ENCODE measurements around the gene CBLC. TPM values are rescaled to one million over a fixed set of nuclear protein-coding genes. Genes with fewer than 3 reads are reported as not detected.

The CBLC gene
- polyA plus RNA-seq, 1 experiment, result not detected

GRCh38 chr19:44813841-44814470 lies 36.3 kb downstream of the CBLC start:
- peaks cover 7% of the 10 kb centered on the region for H3K36me3 ChIP-seq (ENCODE audit: control insufficient read depth, insufficient read depth, low read length)
- H3K27me3 ChIP-seq (ENCODE audit: control insufficient read depth, insufficient read depth, low read length), result no peaks in the 10 kb centered on the region
- CTCF ChIA-PET, result no interaction called here
- DNase-seq (ENCODE audit: low read depth), result no peak
- POLR2A ChIA-PET, result no interaction called here
- TF ChIP-seq, protein P1, sequence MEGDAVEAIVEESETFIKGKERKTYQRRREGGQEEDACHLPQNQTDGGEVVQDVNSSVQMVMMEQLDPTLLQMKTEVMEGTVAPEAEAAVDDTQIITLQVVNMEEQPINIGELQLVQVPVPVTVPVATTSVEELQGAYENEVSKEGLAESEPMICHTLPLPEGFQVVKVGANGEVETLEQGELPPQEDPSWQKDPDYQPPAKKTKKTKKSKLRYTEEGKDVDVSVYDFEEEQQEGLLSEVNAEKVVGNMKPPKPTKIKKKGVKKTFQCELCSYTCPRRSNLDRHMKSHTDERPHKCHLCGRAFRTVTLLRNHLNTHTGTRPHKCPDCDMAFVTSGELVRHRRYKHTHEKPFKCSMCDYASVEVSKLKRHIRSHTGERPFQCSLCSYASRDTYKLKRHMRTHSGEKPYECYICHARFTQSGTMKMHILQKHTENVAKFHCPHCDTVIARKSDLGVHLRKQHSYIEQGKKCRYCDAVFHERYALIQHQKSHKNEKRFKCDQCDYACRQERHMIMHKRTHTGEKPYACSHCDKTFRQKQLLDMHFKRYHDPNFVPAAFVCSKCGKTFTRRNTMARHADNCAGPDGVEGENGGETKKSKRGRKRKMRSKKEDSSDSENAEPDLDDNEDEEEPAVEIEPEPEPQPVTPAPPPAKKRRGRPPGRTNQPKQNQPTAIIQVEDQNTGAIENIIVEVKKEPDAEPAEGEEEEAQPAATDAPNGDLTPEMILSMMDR (IDR thresholded peaks at IDR 0.05; ENCODE audit: insufficient read depth, low read depth, low read length), result no peak
- no peak overlapping the region for H3K4me3 ChIP-seq (ENCODE audit: low read depth, low read length)

- ChIA-PET CTCF (no interaction called here), POLR2A (no interaction called here)
- peaks cover 7% of the 10 kb centered on the region for H3K36me3 ChIP-seq (ENCODE audit: control insufficient read depth, insufficient read depth, low read length)
- TF ChIP-seq, protein P1 (IDR thresholded peaks at IDR 0.05; ENCODE audit: insufficient read depth, low read depth, low read length), result no peak
- H3K4me3 ChIP-seq (ENCODE audit: low read depth, low read length), result no peak overlapping the region
- no peak for DNase-seq (ENCODE audit: low read depth)
- no peaks in the 10 kb centered on the region for H3K27me3 ChIP-seq (ENCODE audit: control insufficient read depth, insufficient read depth, low read length)
Measured at GRCh38 chr19:44814517-44814916, 36.8 kb downstream of the CBLC start.

- no peaks in the 10 kb centered on the region for H3K27me3 ChIP-seq (ENCODE audit: control insufficient read depth, insufficient read depth, low read length)
- no peak for DNase-seq (ENCODE audit: low read depth)
- CTCF ChIA-PET, result interaction anchor here (1.6 kb wide), 1 partner anchor 24 kb away, joined by 3 read pairs; no protein-coding TSS in a partner anchor
- TF ChIP-seq, protein P1 (IDR thresholded peaks at IDR 0.05; ENCODE audit: insufficient read depth, low read depth, low read length), result no peak
- H3K4me3 ChIP-seq (ENCODE audit: low read depth, low read length), result no peak overlapping the region
- POLR2A ChIA-PET, result no interaction called here
- H3K36me3 ChIP-seq (ENCODE audit: control insufficient read depth, insufficient read depth, low read length), result peaks cover 7% of the 10 kb centered on the region
Measured at GRCh38 chr19:44816301-44816700, 38.6 kb downstream of the CBLC start.

- peaks cover under 1% of the 10 kb centered on the region; the same call in 1 of the 2 replicates for H3K27me3 ChIP-seq (ENCODE audit: control insufficient read depth, insufficient read depth, low read length)
- no peak for DNase-seq (ENCODE audit: low read depth)
- H3K4me3 ChIP-seq (ENCODE audit: low read depth, low read length), result no peak overlapping the region
- H3K36me3 ChIP-seq (ENCODE audit: control insufficient read depth, insufficient read depth, low read length), result peaks cover 7% of the 10 kb centered on the region
- ChIA-PET CTCF (no interaction called here), POLR2A (interaction anchor here (0.5 to 0.6 kb wide), 2 partner anchors 9 to 46 kb away, joined by 4 to 5 read pairs; no protein-coding TSS in a partner anchor)
- TF ChIP-seq, protein P1 (IDR thresholded peaks at IDR 0.05; ENCODE audit: insufficient read depth, low read depth, low read length), result no peak
Measured at GRCh38 chr19:44817725-44818465, 40.2 kb downstream of the CBLC start.

DNA sequence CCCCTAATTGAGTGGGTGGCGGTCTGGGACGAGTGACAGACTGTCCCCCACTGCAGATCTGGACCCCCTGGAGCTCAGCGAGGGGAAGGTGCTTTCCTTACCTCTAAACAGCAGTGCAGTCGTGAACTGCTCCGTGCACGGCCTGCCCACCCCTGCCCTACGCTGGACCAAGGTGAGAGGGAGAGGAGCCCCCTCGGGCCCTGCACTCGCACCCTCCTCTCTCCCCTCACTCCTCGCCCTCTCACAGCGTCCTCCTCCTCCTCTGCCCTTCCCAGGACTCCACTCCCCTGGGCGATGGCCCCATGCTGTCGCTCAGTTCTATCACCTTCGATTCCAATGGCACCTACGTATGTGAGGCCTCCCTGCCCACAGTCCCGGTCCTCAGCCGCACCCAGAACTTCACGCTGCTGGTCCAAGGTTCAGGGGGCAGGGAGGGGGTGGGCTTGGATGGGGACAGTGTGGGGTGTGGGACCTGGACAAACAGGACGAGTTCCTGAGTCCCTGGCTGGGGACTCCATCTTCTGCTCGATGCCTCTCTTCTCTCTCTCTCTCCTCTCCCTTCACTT lies 40.9 kb downstream of the CBLC start:
- no peak for DNase-seq (ENCODE audit: low read depth)
- Histone ChIP-seq H3K36me3 (ENCODE audit: control insufficient read depth, insufficient read depth, low read length) (peaks cover 5% of the 10 kb centered on the region), H3K27me3 (ENCODE audit: control insufficient read depth, insufficient read depth, low read length) (peaks cover 5% of the 10 kb centered on the region; the same call in 1 of the 2 replicates), H3K4me3 (ENCODE audit: low read depth, low read length) (no peak overlapping the region)
- ChIA-PET POLR2A (no interaction called here), CTCF (no interaction called here)
- TF ChIP-seq, protein P1 (IDR thresholded peaks at IDR 0.05; ENCODE audit: insufficient read depth, low read depth, low read length), result no peak
